Measurements from ENCODE around the gene PCGF2.

GRCh38 chr17:38766341-38766740 is 18.2 kb upstream of the PCGF2 start:
- TF ChIP-seq, protein P1, sequence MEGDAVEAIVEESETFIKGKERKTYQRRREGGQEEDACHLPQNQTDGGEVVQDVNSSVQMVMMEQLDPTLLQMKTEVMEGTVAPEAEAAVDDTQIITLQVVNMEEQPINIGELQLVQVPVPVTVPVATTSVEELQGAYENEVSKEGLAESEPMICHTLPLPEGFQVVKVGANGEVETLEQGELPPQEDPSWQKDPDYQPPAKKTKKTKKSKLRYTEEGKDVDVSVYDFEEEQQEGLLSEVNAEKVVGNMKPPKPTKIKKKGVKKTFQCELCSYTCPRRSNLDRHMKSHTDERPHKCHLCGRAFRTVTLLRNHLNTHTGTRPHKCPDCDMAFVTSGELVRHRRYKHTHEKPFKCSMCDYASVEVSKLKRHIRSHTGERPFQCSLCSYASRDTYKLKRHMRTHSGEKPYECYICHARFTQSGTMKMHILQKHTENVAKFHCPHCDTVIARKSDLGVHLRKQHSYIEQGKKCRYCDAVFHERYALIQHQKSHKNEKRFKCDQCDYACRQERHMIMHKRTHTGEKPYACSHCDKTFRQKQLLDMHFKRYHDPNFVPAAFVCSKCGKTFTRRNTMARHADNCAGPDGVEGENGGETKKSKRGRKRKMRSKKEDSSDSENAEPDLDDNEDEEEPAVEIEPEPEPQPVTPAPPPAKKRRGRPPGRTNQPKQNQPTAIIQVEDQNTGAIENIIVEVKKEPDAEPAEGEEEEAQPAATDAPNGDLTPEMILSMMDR (IDR thresholded peaks at IDR 0.05): no peak
- TF ChIP-seq POLR2A (IDR thresholded peaks at IDR 0.05): no peak
